OCI-LY7 (cell line): ENCODE data around the gene PGLYRP3.

Source experiments
- CTCF ChIP-seq: fragments of 200-600 bp; sonication (generic); conservative IDR thresholded peaks from 2 replicates; pipeline ENCODE4 v1.5.1; 2014; ENCODE audit warnings: mild to moderate bottlenecking, antibody characterized with exemption, low read length, moderate library complexity, mixed read lengths
- EZH2phosphoT487 ChIP-seq: fragments of 200-600 bp; sonication (generic); IDR thresholded peaks from 2 replicates; pipeline ENCODE4 v1.6.1; 2018; ENCODE audit warnings: low read depth, borderline replicate concordance, mild to moderate bottlenecking, mixed run types, antibody characterized with exemption, low read length, moderate library complexity, mixed read lengths

- no peak for TF ChIP-seq CTCF
- no peak for TF ChIP-seq EZH2phosphoT487
These were observed 12.2 kb upstream of the PGLYRP3 start for GRCh38 chr1:153324912-153325311.
